Neural cell (in vitro differentiated cells): ENCODE measurements around the gene HSPA12A. TPM values are rescaled to one million over a fixed set of nuclear protein-coding genes. Genes with fewer than 3 reads are reported as not detected.

Experiments
- H2AFZ ChIP-seq: fragments of 200-600, 300-800 bp; sonication (generic), shearing (Covaris generic); 2 replicates; pipeline ENCODE4 v1.6.0; 2014; ENCODE audit warnings: low read depth, mild to moderate bottlenecking, antibody characterized with exemption, low read length, moderate library complexity
- H3F3A ChIP-seq: fragments of 200-600 bp; shearing (Covaris generic); 2 replicates; pipeline ENCODE4 v1.6.1; 2016; ENCODE audit warnings: mild to moderate bottlenecking, moderate library complexity, mixed read lengths, antibody characterized with exemption, low read length; ENCODE audit not compliant: insufficient read depth, poor library complexity, severe bottlenecking
- H3K27ac ChIP-seq: fragments of 200-600, 300-800 bp; sonication (generic), shearing (Covaris generic); 2 replicates; pipeline ENCODE4 v1.5.1; 2014; ENCODE audit warnings: mild to moderate bottlenecking, low read length, moderate library complexity
- H3K27me3 ChIP-seq: fragments of 300-800, 200-600 bp; sonication (generic), shearing (Covaris generic); 2 replicates; pipeline ENCODE4 v1.6.0; 2014; ENCODE audit warnings: mild to moderate bottlenecking, low read depth, low read length, moderate library complexity; ENCODE audit not compliant: insufficient read depth
- H3K36me3 ChIP-seq: fragments of 300-800, 200-600 bp; sonication (generic), shearing (Covaris generic); 2 replicates; pipeline ENCODE4 v1.5.1; 2014; ENCODE audit warnings: mild to moderate bottlenecking, antibody characterized with exemption, low read length, moderate library complexity; ENCODE audit not compliant: insufficient read depth
- H3K4me2 ChIP-seq: fragments of 300-800, 200-600 bp; sonication (generic), shearing (Covaris generic); 2 replicates; pipeline ENCODE4 v1.6.0; 2014; ENCODE audit warnings: mild to moderate bottlenecking, low read length
- H3K4me3 ChIP-seq: fragments of 300-800, 200-600 bp; sonication (generic), shearing (Covaris generic); 2 replicates; pipeline ENCODE4 v1.5.1; 2014; ENCODE audit warnings: mild to moderate bottlenecking, low read length, moderate library complexity
- H3K79me2 ChIP-seq: fragments of 200-600 bp; shearing (Covaris generic); replicated peaks from 2 replicates; pipeline ENCODE4 v1.6.0; 2014; ENCODE audit warnings: mild to moderate bottlenecking, low read length, moderate library complexity; ENCODE audit not compliant: insufficient read depth
- H3K9ac ChIP-seq: fragments of 300-800, 200-600 bp; sonication (generic), shearing (Covaris generic); 2 replicates; pipeline ENCODE4 v1.6.1; 2016; ENCODE audit warnings: mild to moderate bottlenecking, low read length, mixed read lengths
- H3K9me2 ChIP-seq: fragments of 200-600 bp; shearing (Covaris generic); 2 replicates; pipeline ENCODE4 v1.6.1; 2016; ENCODE audit warnings: mild to moderate bottlenecking, low read length, mixed read lengths; ENCODE audit not compliant: insufficient read depth
- H3K9me3 ChIP-seq: fragments of 200-600, 300-800 bp; sonication (generic), shearing (Covaris generic); 2 replicates; pipeline ENCODE4 v1.6.1; 2016; ENCODE audit warnings: mild to moderate bottlenecking, mixed run types, low read length, moderate library complexity, mixed read lengths
- H4K20me1 ChIP-seq: fragments of 200-600 bp; shearing (Covaris generic); 2 replicates; pipeline ENCODE4 v1.6.1; 2016; ENCODE audit warnings: mild to moderate bottlenecking, mixed run types; ENCODE audit not compliant: insufficient read depth
- CTCF ChIP-seq: fragments of 450-650 bp; IDR thresholded peaks from 2 replicates; pipeline ENCODE4 v1.5.1; 2014; ENCODE audit warnings: antibody characterized with exemption, mild to moderate bottlenecking, moderate library complexity; ENCODE audit not compliant: poor library complexity, severe bottlenecking
- EP300 ChIP-seq: fragments of 450-650 bp; conservative IDR thresholded peaks from 2 replicates; pipeline ENCODE4 v1.6.1; 2014; ENCODE audit warnings: antibody characterized with exemption, mild to moderate bottlenecking, moderate library complexity; ENCODE audit not compliant: poor library complexity, severe bottlenecking
- EZH2 ChIP-seq: fragments of 200-600, 300-800 bp; shearing (Covaris generic), sonication (generic); IDR thresholded peaks from 2 replicates; pipeline ENCODE4 v1.6.1; 2014; ENCODE audit warnings: antibody characterized with exemption, low read length, borderline replicate concordance, mild to moderate bottlenecking; ENCODE audit not compliant: insufficient read depth, poor library complexity, severe bottlenecking
- MXI1 ChIP-seq: fragments of 450-650 bp; conservative IDR thresholded peaks from 2 replicates; pipeline ENCODE4 v1.6.1; 2014; ENCODE audit warnings: antibody characterized with exemption, mild to moderate bottlenecking; ENCODE audit not compliant: poor library complexity, severe bottlenecking
- POLR2AphosphoS5 ChIP-seq: IDR thresholded peaks from 2 replicates; pipeline ENCODE4 v1.6.1; 2012
- RAD21 ChIP-seq: fragments of 450-650 bp; conservative IDR thresholded peaks from 2 replicates; pipeline ENCODE4 v1.6.1; 2014; ENCODE audit warnings: antibody characterized with exemption, mild to moderate bottlenecking, moderate library complexity
- SMC3 ChIP-seq: fragments of 450-650 bp; conservative IDR thresholded peaks from 2 replicates; pipeline ENCODE4 v1.6.1; 2014; ENCODE audit warnings: antibody characterized with exemption, mild to moderate bottlenecking, moderate library complexity; ENCODE audit not compliant: poor library complexity
- TAF1 ChIP-seq: IDR thresholded peaks from 2 replicates; pipeline ENCODE4 v1.6.1; 2012; ENCODE audit warnings: low read depth
- polyA plus RNA-seq: library from polyadenylated mRNA; depleted of rRNA; stranded (reverse); fragments of >200 nt; gene quantifications from 2 replicates; pipeline ENCODE4 v1.2.3, GENCODE V29; 2014
- TF ChIP-seq, protein P1 (sequence below): IDR thresholded peaks from 2 replicates; pipeline ENCODE4 v1.6.1; 2012; ENCODE audit warnings: borderline replicate concordance

HSPA12A gene
- polyA plus RNA-seq, 1 donor from 2014 or later: 5.9 TPM

- no peaks in the 10 kb centered on the region for H3K79me2 ChIP-seq
- no peaks in the 10 kb centered on the region for H4K20me1 ChIP-seq
- no peak overlapping the region for H3K27ac ChIP-seq
- H3K4me2 ChIP-seq: no peak overlapping the region
- no peak overlapping the region for H2AFZ ChIP-seq
- peaks cover 16% of the 10 kb centered on the region for H3K27me3 ChIP-seq
- H3K36me3 ChIP-seq: no peaks in the 10 kb centered on the region
- no peak overlapping the region for H3K4me3 ChIP-seq
- no peaks in the 10 kb centered on the region for H3K9me2 ChIP-seq
- no peak overlapping the region for H3K9ac ChIP-seq
- H3K9me3 ChIP-seq: peaks cover 6% of the 10 kb centered on the region
- H3F3A ChIP-seq: no peaks in the 10 kb centered on the region
- TF ChIP-seq, protein P1, sequence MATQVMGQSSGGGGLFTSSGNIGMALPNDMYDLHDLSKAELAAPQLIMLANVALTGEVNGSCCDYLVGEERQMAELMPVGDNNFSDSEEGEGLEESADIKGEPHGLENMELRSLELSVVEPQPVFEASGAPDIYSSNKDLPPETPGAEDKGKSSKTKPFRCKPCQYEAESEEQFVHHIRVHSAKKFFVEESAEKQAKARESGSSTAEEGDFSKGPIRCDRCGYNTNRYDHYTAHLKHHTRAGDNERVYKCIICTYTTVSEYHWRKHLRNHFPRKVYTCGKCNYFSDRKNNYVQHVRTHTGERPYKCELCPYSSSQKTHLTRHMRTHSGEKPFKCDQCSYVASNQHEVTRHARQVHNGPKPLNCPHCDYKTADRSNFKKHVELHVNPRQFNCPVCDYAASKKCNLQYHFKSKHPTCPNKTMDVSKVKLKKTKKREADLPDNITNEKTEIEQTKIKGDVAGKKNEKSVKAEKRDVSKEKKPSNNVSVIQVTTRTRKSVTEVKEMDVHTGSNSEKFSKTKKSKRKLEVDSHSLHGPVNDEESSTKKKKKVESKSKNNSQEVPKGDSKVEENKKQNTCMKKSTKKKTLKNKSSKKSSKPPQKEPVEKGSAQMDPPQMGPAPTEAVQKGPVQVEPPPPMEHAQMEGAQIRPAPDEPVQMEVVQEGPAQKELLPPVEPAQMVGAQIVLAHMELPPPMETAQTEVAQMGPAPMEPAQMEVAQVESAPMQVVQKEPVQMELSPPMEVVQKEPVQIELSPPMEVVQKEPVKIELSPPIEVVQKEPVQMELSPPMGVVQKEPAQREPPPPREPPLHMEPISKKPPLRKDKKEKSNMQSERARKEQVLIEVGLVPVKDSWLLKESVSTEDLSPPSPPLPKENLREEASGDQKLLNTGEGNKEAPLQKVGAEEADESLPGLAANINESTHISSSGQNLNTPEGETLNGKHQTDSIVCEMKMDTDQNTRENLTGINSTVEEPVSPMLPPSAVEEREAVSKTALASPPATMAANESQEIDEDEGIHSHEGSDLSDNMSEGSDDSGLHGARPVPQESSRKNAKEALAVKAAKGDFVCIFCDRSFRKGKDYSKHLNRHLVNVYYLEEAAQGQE: no peak
- TF ChIP-seq POLR2AphosphoS5 (no peak), RAD21 (no peak), EZH2 (no peak), CTCF (no peak), MXI1 (no peak)
These were observed 74.9 kb downstream of the HSPA12A start for GRCh38 chr10:116667484-116667883.

DNA sequence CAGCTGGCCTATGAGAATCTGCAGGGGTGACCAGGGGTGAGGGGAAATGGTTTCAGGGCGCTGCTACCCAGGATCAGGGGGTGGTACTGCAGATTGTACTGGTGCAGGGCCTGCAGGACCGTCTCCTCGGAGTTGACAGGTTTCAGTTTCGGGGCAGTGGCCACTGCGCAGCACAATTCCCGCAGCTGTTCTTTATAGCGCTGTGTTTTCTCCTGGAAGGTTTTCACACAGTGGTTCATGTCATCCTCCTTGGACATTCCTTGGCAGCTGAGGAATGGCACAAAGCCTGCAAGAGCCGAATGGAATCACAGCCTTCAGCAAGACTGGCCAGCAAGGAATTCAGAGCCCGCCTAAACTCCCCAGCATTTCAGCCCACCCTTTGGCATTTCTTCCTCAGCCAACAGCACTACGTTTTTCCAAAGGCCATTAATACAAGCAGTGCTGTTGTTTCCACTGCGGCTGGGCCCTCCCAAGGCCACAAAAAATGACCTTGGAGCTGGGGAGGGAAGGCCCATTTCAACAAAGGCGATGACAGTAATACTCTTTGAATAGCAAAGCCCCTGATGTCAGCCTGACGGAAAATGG, 76.7 kb downstream of the HSPA12A start:
- H3K4me3 ChIP-seq: no peak overlapping the region
- no peak overlapping the region for H3K9ac ChIP-seq
- H3K9me2 ChIP-seq: no peaks in the 10 kb centered on the region
- peaks cover 16% of the 10 kb centered on the region for H3K27me3 ChIP-seq
- TF ChIP-seq SMC3 (no peak), RAD21 (no peak), CTCF (no peak), MXI1 (no peak), EZH2 (no peak), POLR2AphosphoS5 (no peak), TAF1 (no peak), EP300 (no peak)
- TF ChIP-seq, protein P1: no peak
- no peak overlapping the region for H3K27ac ChIP-seq
- no peaks in the 10 kb centered on the region for H3K36me3 ChIP-seq
- peaks cover 6% of the 10 kb centered on the region for H3K9me3 ChIP-seq
- H3K79me2 ChIP-seq: no peaks in the 10 kb centered on the region
- no peak overlapping the region for H2AFZ ChIP-seq
- no peak overlapping the region for H3K4me2 ChIP-seq
- no peaks in the 10 kb centered on the region for H4K20me1 ChIP-seq
- no peaks in the 10 kb centered on the region for H3F3A ChIP-seq
